ENCODE data around the gene PRDM16.

GRCh38 chr1:3363756-3364155 is 294.8 kb downstream of the PRDM16 start:
- TF ChIP-seq RAD21 (IDR thresholded peaks at IDR 0.05) (no peak), REST (IDR thresholded peaks at IDR 0.05) (no peak), YY1 (IDR thresholded peaks at IDR 0.05) (no peak), CTCF (IDR thresholded peaks at IDR 0.05; ENCODE audit: low read depth, low read length, missing input control) (no peak), TAF1 (conservative IDR thresholded peaks at IDR 0.05) (no peak), MAX (IDR thresholded peaks at IDR 0.05) (no peak), ZBTB33 (IDR thresholded peaks at IDR 0.05) (no peak), FOXA1 (IDR thresholded peaks at IDR 0.05) (no peak), ATF3 (IDR thresholded peaks at IDR 0.05) (no peak), SP1 (IDR thresholded peaks at IDR 0.05) (no peak), HNF4G (IDR thresholded peaks at IDR 0.05) (no peak), EGR1 (IDR thresholded peaks at IDR 0.05; ENCODE audit: low read depth in 2 of 2) (no peak), GABPA (IDR thresholded peaks at IDR 0.05 in 1 of 2, conservative IDR thresholded peaks at IDR 0.05 in 1 of 2) (no peak), RXRA (IDR thresholded peaks at IDR 0.05) (no peak)
